ENCODE measurements around the gene SLC35B2.

- TF ChIP-seq POLR2A (IDR thresholded peaks at IDR 0.05) (no peak), POLR2AphosphoS5 (IDR thresholded peaks at IDR 0.05) (no peak)
- TF ChIP-seq, protein P1, sequence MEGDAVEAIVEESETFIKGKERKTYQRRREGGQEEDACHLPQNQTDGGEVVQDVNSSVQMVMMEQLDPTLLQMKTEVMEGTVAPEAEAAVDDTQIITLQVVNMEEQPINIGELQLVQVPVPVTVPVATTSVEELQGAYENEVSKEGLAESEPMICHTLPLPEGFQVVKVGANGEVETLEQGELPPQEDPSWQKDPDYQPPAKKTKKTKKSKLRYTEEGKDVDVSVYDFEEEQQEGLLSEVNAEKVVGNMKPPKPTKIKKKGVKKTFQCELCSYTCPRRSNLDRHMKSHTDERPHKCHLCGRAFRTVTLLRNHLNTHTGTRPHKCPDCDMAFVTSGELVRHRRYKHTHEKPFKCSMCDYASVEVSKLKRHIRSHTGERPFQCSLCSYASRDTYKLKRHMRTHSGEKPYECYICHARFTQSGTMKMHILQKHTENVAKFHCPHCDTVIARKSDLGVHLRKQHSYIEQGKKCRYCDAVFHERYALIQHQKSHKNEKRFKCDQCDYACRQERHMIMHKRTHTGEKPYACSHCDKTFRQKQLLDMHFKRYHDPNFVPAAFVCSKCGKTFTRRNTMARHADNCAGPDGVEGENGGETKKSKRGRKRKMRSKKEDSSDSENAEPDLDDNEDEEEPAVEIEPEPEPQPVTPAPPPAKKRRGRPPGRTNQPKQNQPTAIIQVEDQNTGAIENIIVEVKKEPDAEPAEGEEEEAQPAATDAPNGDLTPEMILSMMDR (IDR thresholded peaks at IDR 0.05 in 8 of 11, conservative IDR thresholded peaks at IDR 0.05 in 3 of 11): no peak
These were observed 21.3 kb downstream of the SLC35B2 start for GRCh38 chr6:44235891-44236516.

All from spleen (tissue), 7 donors.